WI38 (cell line): ENCODE results near the gene NRG3.

ENCODE experiments used
- H3K4me3 ChIP-seq: 2 replicates; pipeline ENCODE4 v1.5.1; 2011; ENCODE audit warnings: low read depth, mild to moderate bottlenecking, control low read depth, low read length
- CTCF ChIP-seq: IDR thresholded peaks from 2 replicates; pipeline ENCODE4 v1.5.1; 2012; ENCODE audit warnings: low read depth, mild to moderate bottlenecking, control low read depth, low read length

NRG3 gene

GRCh38 chr10:81882011-81882410 lies 7.0 kb downstream of the NRG3 start:
- no peak for TF ChIP-seq CTCF
- no peak overlapping the region for H3K4me3 ChIP-seq

GRCh38 chr10:81884856-81885255 lies 9.9 kb downstream of the NRG3 start:
- no peak for TF ChIP-seq CTCF
- no peak overlapping the region for H3K4me3 ChIP-seq

DNA sequence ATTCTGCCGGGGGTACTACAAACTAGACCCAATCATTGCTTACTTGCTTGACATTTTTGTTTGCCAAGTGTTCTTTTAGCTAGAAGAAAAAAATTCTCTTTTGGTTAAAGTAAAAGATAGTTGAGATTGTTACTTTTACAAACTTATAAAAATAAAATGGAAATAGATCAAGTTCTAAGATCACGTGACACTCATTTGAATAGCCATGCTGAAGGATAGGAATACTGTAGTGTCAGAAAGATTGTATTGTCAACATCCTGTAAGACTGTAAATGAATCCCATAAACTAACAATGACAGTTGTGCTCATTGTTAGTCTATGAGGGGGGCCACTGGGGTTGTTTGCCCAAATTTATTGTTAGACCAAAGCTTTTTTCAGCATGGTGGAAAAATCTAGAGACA lies 10.5 kb downstream of the NRG3 start:
- no peak for TF ChIP-seq CTCF
- no peak overlapping the region for H3K4me3 ChIP-seq

DNA sequence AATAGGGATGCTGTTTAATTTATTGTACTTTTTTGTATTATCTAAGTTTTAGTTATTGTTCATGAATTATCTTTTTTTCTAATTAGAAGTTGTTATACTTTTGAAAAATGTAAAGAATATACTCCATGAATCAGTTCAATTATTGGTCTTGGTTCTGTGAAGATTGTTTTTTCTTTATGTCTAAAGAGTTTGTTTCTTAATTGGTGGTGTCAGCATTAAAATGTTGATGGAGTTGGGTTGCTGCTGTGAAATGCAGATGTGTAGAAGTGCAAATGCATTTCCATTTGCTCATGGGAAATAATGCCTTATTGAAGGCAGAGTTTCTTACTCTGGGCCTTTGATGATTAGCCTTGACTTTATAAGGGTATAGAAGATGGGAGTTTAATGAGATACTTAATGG lies 11.9 kb downstream of the NRG3 start:
- no peak overlapping the region for H3K4me3 ChIP-seq
- no peak for TF ChIP-seq CTCF

DNA sequence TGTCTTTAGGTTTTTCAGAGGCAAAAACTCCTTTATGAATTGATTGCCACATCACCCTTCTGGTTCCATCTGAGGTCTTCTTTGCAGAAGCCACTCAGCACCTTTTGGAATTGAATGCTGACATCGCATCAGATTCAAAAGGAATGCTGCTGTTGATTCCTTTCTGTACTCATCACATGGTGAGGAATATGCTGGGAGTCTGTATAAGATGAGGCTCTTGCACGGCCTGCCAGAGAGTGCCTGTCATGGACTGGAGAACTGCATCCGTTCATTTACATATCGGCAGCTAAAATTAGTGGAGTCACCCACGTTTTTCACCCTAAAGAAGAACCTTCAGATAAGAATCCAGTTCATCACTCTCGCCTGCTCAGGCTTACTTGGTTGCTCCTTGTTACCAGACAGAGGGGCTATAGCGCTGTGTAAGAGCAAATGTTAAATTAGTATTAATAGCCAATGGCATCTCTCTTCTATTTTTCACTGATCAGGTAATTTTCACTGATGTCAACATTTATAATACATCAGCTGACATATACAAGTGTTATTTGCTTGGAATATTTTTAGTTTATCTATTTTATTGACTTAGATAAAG lies 14.3 kb downstream of the NRG3 start:
- TF ChIP-seq CTCF = no peak
- H3K4me3 ChIP-seq = no peak overlapping the region

- no peak for TF ChIP-seq CTCF
- H3K4me3 ChIP-seq = no peak overlapping the region
Observed at GRCh38 chr10:81894616-81895015, 19.6 kb downstream of the NRG3 start.

- no peak for TF ChIP-seq CTCF
Observed at GRCh38 chr10:81898518-81898917, 23.5 kb downstream of the NRG3 start.

More at GRCh38 chr10:81898518-81898917, 23.5 kb downstream of the NRG3 start:
- no peak overlapping the region for H3K4me3 ChIP-seq
